ENCODE measurements around the gene PDE4C. TPM values are rescaled to one million over a fixed set of nuclear protein-coding genes. Genes with fewer than 3 reads are reported as not detected.

PDE4C gene
- total RNA-seq, 1 donor from 2014 or later, result 0.28 TPM

GRCh38 chr19:18191640-18192062, 34.6 kb downstream of the PDE4C start:
- no peaks in the 10 kb centered on the region for H3K36me3 ChIP-seq
- peak overlapping the region; percentile 68 for H3K4me2 ChIP-seq
- H3K4me3 ChIP-seq, result no peak overlapping the region
- H3F3A ChIP-seq (ENCODE audit: low read depth), result peaks cover 22% of the 10 kb centered on the region
- no peak overlapping the region for H2AFZ ChIP-seq (replicated peaks)
- Mint-ChIP-seq H3K27me3 (ENCODE audit: insufficient read depth, low read depth) (peaks cover 7% of the 10 kb centered on the region), H3K4me3 (peak overlapping the region; percentile 91), H3K9me3 (no peaks in the 10 kb centered on the region), H3K27ac (peak overlapping the region; percentile 64), H3K4me1 (peaks cover 19% of the 10 kb centered on the region), H3K36me3 (no peaks in the 10 kb centered on the region)
- H3K9ac ChIP-seq, result no peak overlapping the region
- peaks cover 10% of the 10 kb centered on the region for H3K4me1 ChIP-seq
- no peaks in the 10 kb centered on the region for H3K27me3 ChIP-seq
- H3K27ac ChIP-seq, result peak overlapping the region; percentile 76
- TF ChIP-seq CTCF (IDR thresholded peaks at IDR 0.05) (no peak), EZH2 (IDR thresholded peaks at IDR 0.05) (no peak), EZH2phosphoT487 (IDR thresholded peaks at IDR 0.05) (no peak)
- DNase-seq (ENCODE audit: low spot score), result no peak
- H3K9me3 ChIP-seq (ENCODE audit: low read depth), result no peaks in the 10 kb centered on the region
- H4K20me1 ChIP-seq (ENCODE audit: low read depth), result peaks cover 18% of the 10 kb centered on the region
- peaks cover 8% of the 10 kb centered on the region for H3K79me2 ChIP-seq (ENCODE audit: low read depth)

GRCh38 chr19:18190278-18190677, 36.0 kb downstream of the PDE4C start:
- Histone ChIP-seq H3K4me2 (no peak overlapping the region), H3F3A (ENCODE audit: low read depth) (peaks cover 29% of the 10 kb centered on the region), H3K79me2 (ENCODE audit: low read depth) (peaks cover 8% of the 10 kb centered on the region), H3K27ac (no peak overlapping the region), H3K36me3 (no peaks in the 10 kb centered on the region), H4K20me1 (ENCODE audit: low read depth) (peaks cover 18% of the 10 kb centered on the region), H3K9ac (no peak overlapping the region), H3K27me3 (no peaks in the 10 kb centered on the region), H2AFZ (replicated peaks) (no peak overlapping the region), H3K4me1 (peaks cover 10% of the 10 kb centered on the region), H3K9me3 (ENCODE audit: low read depth) (no peaks in the 10 kb centered on the region), H3K4me3 (no peak overlapping the region)
- TF ChIP-seq CTCF (IDR thresholded peaks at IDR 0.05) (no peak), EZH2phosphoT487 (IDR thresholded peaks at IDR 0.05) (no peak), EZH2 (IDR thresholded peaks at IDR 0.05) (no peak)
- no peak for DNase-seq (ENCODE audit: low spot score)
- Mint-ChIP-seq H3K4me1 (peaks cover 24% of the 10 kb centered on the region), H3K4me3 (no peak overlapping the region), H3K36me3 (no peaks in the 10 kb centered on the region), H3K27me3 (ENCODE audit: insufficient read depth, low read depth) (peaks cover 9% of the 10 kb centered on the region), H3K27ac (peak overlapping the region; percentile 58), H3K9me3 (no peaks in the 10 kb centered on the region)

GRCh38 chr19:18185538-18185937, 40.7 kb downstream of the PDE4C start:
- Histone ChIP-seq H3K9me3 (ENCODE audit: low read depth) (no peaks in the 10 kb centered on the region), H2AFZ (replicated peaks) (no peak overlapping the region), H3K9ac (no peak overlapping the region), H3K4me2 (no peak overlapping the region), H4K20me1 (ENCODE audit: low read depth) (no peaks in the 10 kb centered on the region), H3F3A (ENCODE audit: low read depth) (peaks cover 7% of the 10 kb centered on the region), H3K4me3 (no peak overlapping the region), H3K4me1 (no peaks in the 10 kb centered on the region), H3K36me3 (no peaks in the 10 kb centered on the region), H3K27ac (no peak overlapping the region), H3K79me2 (ENCODE audit: low read depth) (no peaks in the 10 kb centered on the region), H3K27me3 (no peaks in the 10 kb centered on the region)
- Mint-ChIP-seq H3K9me3 (no peaks in the 10 kb centered on the region), H3K27ac (peak overlapping the region; percentile 72), H3K36me3 (no peaks in the 10 kb centered on the region), H3K4me3 (no peak overlapping the region), H3K4me1 (peaks cover 5% of the 10 kb centered on the region), H3K27me3 (ENCODE audit: insufficient read depth, low read depth) (peaks cover 8% of the 10 kb centered on the region)
- TF ChIP-seq EZH2 (IDR thresholded peaks at IDR 0.05) (no peak), CTCF (IDR thresholded peaks at IDR 0.05) (no peak), EZH2phosphoT487 (IDR thresholded peaks at IDR 0.05) (no peak)
- peak; percentile 34 for DNase-seq (ENCODE audit: low spot score)
